K562 (cell line): ENCODE data around the gene TMOD2. TPM values are rescaled to one million over a fixed set of nuclear protein-coding genes. Genes with fewer than 3 reads are reported as not detected.

ENCODE experiments used
- DIDO1 ChIP-seq: fragments of 450-650 bp; IDR thresholded peaks from 2 replicates; pipeline ENCODE4 v1.6.1; 2016; ENCODE audit warnings: low read depth, missing biosample characterization, missing genetic modification characterization
- HNRNPLL ChIP-seq: fragments of 200-400 bp; formaldehyde crosslinking; IDR thresholded peaks from 2 replicates; pipeline ENCODE4 v1.6.1; 2017; ENCODE audit warnings: low read length, low read depth, mild to moderate bottlenecking; ENCODE audit not compliant: poor library complexity, severe bottlenecking
- HNRNPUL1 ChIP-seq: fragments of 200-400 bp; formaldehyde crosslinking; IDR thresholded peaks from 2 replicates; pipeline ENCODE4 v1.6.1; 2017; ENCODE audit warnings: low read length
- JUND ChIP-seq, 2 experiments: IDR thresholded peaks; 2 replicates in 1 of 2; 3 replicates in 1 of 2; pipeline ENCODE4 v1.6.1; 2011; ENCODE audit warnings: borderline replicate concordance in 2 of 2, low read depth in 2 of 2, low read length in 2 of 2, improper control_type of control experiment in 1 of 2, missing biosample characterization in 1 of 2, missing genetic modification characterization in 1 of 2, missing genetic modification reagents in 1 of 2
- KLF16 ChIP-seq: IDR thresholded peaks from 2 replicates; pipeline ENCODE4 v1.6.1; 2016; ENCODE audit warnings: antibody characterized with exemption
- PKNOX1 ChIP-seq: fragments of 450-650 bp; IDR thresholded peaks from 2 replicates; pipeline ENCODE4 v1.6.1; 2016
- RBM34 ChIP-seq: fragments of 200-400 bp; formaldehyde crosslinking; IDR thresholded peaks from 2 replicates; pipeline ENCODE4 v1.6.1; 2018; ENCODE audit warnings: low read length, borderline replicate concordance; ENCODE audit not compliant: insufficient read depth
- TCFL5 ChIP-seq: fragments of 250-450 bp; sonication (Bioruptor Pico); conservative IDR thresholded peaks from 2 replicates; pipeline ENCODE4 v1.6.1; 2021; ENCODE audit warnings: mild to moderate bottlenecking, moderate library complexity, matching md5 sums
- ZNF311 ChIP-seq: fragments of 250-450 bp; sonication (Bioruptor Pico); IDR thresholded peaks from 2 replicates; pipeline ENCODE4 v1.4.0; 2020; ENCODE audit warnings: mild to moderate bottlenecking, moderate library complexity
- polyA plus RNA-seq, 8 experiments: library from polyadenylated mRNA; depleted of rRNA in 4 of 8; stranded (reverse) in 5 of 8; unstranded in 3 of 8; fragments of >200 nt; fragmentation: Nextera tagmentation in 2 of 8; fragmentation: Illumina TruSeq in 1 of 8; extraction: Ambion mirVana in 2 of 8; extraction: Trizol in 1 of 8; gene quantifications; 2 replicates each; pipeline versions ENCODE4 v1.2.1 to v1.2.3, GENCODE V29; 2011 to 2014; ENCODE audit warnings: inconsistent platforms in 1 of 8, missing spikeins in 1 of 8
- total RNA-seq, 7 experiments: library from RNA; depleted of rRNA in 6 of 7; stranded (reverse); fragments of >200 nt in 6 of 7; fragmentation: Illumina TruSeq in 2 of 7; extraction: Trizol in 2 of 7; gene quantifications; 2 replicates each; pipeline versions ENCODE4 v1.2.1 to v1.2.3, GENCODE V29; 2011 to 2021; ENCODE audit warnings: low replicate concordance in 1 of 7
- TF ChIP-seq, protein P1 (sequence below): fragments of 450-650 bp; conservative IDR thresholded peaks from 2 replicates; pipeline ENCODE4 v1.6.1; 2016; ENCODE audit warnings: missing genetic modification characterization, low read depth, mild to moderate bottlenecking, missing compliant biosample characterization, moderate library complexity
- TF ChIP-seq, protein P2 (sequence below): fragments of 450-650 bp; IDR thresholded peaks from one replicate; pipeline ENCODE4 v1.6.1; 2018; ENCODE audit warnings: mild to moderate bottlenecking, moderate library complexity; ENCODE audit not compliant: partially characterized antibody

TMOD2 gene
- total and polyA plus RNA-seq, 9 of the 15 experiments (the other 6 are each of a cell fraction or from before 2014, with no cell fraction given): 0.49 to 3.8 (median 3.0) TPM

GRCh38 chr15:51721199-51721960 lies 30.0 kb upstream of the TMOD2 start (continued):
- TF ChIP-seq, protein P1, sequence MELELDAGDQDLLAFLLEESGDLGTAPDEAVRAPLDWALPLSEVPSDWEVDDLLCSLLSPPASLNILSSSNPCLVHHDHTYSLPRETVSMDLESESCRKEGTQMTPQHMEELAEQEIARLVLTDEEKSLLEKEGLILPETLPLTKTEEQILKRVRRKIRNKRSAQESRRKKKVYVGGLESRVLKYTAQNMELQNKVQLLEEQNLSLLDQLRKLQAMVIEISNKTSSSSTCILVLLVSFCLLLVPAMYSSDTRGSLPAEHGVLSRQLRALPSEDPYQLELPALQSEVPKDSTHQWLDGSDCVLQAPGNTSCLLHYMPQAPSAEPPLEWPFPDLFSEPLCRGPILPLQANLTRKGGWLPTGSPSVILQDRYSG (tag): no peak
- TF ChIP-seq JUND (IDR thresholded peaks at IDR 0.05; ENCODE audit: borderline replicate concordance, low read depth, low read length) (peak; percentile 51; the same call in 1 of the 2 replicates), JUND (tag; IDR thresholded peaks at IDR 0.05; ENCODE audit: borderline replicate concordance, low read depth, low read length) (peak; percentile 52; the same call in 2 of the 3 replicates), HNRNPUL1 (no peak), HNRNPLL (no peak), TCFL5 (CRISPR knock-in tag) (no peak), RBM34 (no peak), ZNF311 (CRISPR knock-in tag) (no peak), PKNOX1 (0 out of 2 replicates have a peak, but pooled peaks have one; percentile 12), DIDO1 (tag) (no peak), KLF16 (no peak)
- TF ChIP-seq, protein P2, sequence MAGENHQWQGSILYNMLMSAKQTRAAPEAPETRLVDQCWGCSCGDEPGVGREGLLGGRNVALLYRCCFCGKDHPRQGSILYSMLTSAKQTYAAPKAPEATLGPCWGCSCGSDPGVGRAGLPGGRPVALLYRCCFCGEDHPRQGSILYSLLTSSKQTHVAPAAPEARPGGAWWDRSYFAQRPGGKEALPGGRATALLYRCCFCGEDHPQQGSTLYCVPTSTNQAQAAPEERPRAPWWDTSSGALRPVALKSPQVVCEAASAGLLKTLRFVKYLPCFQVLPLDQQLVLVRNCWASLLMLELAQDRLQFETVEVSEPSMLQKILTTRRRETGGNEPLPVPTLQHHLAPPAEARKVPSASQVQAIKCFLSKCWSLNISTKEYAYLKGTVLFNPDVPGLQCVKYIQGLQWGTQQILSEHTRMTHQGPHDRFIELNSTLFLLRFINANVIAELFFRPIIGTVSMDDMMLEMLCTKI: no peak
